ENCODE results near the gene LINC00305.

LINC00305 gene

DNA sequence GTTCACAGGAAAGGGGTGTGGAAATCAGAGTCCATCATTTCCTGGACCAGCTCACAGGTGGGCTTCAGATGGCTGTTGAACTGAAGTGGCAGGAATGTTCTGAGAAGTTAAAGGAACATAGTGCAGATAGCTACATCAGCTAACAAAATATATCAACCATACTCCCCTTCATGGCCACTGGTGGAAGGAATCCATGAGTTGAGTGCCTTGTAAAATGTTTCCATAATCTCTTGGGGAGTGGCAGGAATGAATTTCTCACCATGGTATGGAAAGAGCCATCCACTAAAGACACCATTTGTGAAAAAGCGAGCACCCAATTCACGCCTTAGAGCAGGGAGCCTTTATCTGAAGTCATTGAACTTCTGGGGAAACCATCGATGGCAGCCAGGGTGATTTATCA is at the start of gene LINC00305:
Gene LINC00305, minus strand, starts transcription at position 101 of the 400 bp plus-strand sequence.
- Mint-ChIP-seq H3K36me3 (ENCODE audit: low read depth) (no peaks in the 10 kb centered on the region), H3K27me3 (ENCODE audit: low read depth, poor library complexity) (peaks cover 3% of the 10 kb centered on the region), H3K27ac (peak within 1 kb of the TSS; percentile 2), H3K4me1 (no peaks in the 10 kb centered on the region), H3K9me3 (no peaks in the 10 kb centered on the region), H3K4me3 (no peak within 1 kb of the TSS)
- TF ChIP-seq, protein P1, sequence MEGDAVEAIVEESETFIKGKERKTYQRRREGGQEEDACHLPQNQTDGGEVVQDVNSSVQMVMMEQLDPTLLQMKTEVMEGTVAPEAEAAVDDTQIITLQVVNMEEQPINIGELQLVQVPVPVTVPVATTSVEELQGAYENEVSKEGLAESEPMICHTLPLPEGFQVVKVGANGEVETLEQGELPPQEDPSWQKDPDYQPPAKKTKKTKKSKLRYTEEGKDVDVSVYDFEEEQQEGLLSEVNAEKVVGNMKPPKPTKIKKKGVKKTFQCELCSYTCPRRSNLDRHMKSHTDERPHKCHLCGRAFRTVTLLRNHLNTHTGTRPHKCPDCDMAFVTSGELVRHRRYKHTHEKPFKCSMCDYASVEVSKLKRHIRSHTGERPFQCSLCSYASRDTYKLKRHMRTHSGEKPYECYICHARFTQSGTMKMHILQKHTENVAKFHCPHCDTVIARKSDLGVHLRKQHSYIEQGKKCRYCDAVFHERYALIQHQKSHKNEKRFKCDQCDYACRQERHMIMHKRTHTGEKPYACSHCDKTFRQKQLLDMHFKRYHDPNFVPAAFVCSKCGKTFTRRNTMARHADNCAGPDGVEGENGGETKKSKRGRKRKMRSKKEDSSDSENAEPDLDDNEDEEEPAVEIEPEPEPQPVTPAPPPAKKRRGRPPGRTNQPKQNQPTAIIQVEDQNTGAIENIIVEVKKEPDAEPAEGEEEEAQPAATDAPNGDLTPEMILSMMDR (IDR thresholded peaks at IDR 0.05) = no peak
- no peak for DNase-seq

DNA sequence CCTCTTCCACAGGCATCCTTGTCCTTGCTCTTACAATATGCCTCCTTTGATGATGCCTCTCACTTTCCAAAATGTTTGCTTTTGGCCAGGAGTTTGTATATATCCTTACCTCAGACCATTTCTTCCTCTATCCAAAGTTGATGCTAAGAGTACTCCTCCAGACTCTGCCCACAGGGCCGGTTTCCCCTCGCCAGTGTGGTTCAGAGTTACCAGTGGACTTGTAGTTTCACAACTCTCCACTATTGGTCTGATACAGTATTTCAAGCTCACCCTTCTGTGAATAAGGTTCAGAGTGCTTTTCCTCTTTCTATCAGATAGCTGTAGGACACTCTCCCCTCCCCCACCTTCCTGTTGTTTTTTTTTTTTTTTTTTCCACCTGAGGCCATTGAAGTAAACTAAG is 42.2 kb upstream of the LINC00305 start:
- Mint-ChIP-seq H3K9me3 (no peaks in the 10 kb centered on the region), H3K4me3 (no peak overlapping the region), H3K36me3 (ENCODE audit: low read depth) (no peaks in the 10 kb centered on the region), H3K4me1 (peaks cover 22% of the 10 kb centered on the region), H3K27me3 (ENCODE audit: low read depth, poor library complexity) (peaks cover 9% of the 10 kb centered on the region), H3K27ac (no peak overlapping the region)
- no peak for DNase-seq
- TF ChIP-seq, protein P1 (IDR thresholded peaks at IDR 0.05) = no peak

DNA sequence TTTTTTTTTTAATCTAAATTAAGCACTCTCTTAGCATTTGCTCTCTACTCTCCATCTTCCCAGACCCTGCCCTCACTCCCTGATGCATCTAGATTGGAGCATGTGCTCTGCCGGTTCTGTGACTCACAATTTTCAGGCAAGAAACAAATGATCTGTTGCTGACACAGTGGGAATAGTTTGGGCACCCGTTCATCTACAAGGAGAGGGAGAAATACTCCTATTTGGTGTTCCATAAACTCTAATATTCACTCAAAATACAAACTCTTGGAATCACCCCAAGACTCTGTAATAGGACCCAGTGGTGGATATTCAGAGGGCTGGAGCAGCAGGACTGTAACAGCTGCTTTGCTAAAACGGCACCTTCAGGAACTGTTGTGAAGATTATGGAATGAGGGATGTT is 37.1 kb upstream of the LINC00305 start:
- H3K4me3 Mint-ChIP-seq = no peak overlapping the region
- peak overlapping the region; percentile 37 for H3K27ac Mint-ChIP-seq
- peaks cover 9% of the 10 kb centered on the region for H3K27me3 Mint-ChIP-seq (ENCODE audit: low read depth, poor library complexity)
- H3K9me3 Mint-ChIP-seq = peaks cover 4% of the 10 kb centered on the region
- TF ChIP-seq, protein P1 (IDR thresholded peaks at IDR 0.05) = no peak
- peaks cover 64% of the 10 kb centered on the region for H3K4me1 Mint-ChIP-seq
- no peak for DNase-seq
- H3K36me3 Mint-ChIP-seq (ENCODE audit: low read depth) = no peaks in the 10 kb centered on the region

DNA sequence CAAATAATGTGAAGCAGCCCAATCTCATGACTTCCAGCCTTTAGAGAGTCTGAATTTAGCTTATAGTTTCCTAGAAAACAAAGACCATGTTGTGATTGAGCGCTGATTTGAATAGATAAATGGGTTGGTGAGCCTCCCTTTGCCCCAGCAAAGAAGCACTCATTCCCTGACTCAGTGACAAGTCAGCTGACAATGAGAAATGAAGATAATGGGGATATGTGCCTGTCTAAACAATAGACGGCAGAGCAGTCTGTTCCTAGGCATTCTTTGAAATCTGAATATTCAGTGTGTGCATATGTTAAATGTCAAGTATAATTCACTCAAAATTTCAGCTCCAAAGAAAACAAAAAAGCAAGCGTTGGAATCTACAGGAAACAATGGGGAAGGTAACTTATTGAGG is 34.8 kb upstream of the LINC00305 start:
- no peak for DNase-seq
- peak overlapping the region; percentile 79 for H3K27ac Mint-ChIP-seq
- H3K4me3 Mint-ChIP-seq = peak overlapping the region; percentile 18
- H3K36me3 Mint-ChIP-seq (ENCODE audit: low read depth) = no peaks in the 10 kb centered on the region
- H3K27me3 Mint-ChIP-seq (ENCODE audit: low read depth, poor library complexity) = peaks cover 7% of the 10 kb centered on the region
- TF ChIP-seq, protein P1 (IDR thresholded peaks at IDR 0.05) = no peak
- peaks cover 4% of the 10 kb centered on the region for H3K9me3 Mint-ChIP-seq
- H3K4me1 Mint-ChIP-seq = peaks cover 85% of the 10 kb centered on the region

DNA sequence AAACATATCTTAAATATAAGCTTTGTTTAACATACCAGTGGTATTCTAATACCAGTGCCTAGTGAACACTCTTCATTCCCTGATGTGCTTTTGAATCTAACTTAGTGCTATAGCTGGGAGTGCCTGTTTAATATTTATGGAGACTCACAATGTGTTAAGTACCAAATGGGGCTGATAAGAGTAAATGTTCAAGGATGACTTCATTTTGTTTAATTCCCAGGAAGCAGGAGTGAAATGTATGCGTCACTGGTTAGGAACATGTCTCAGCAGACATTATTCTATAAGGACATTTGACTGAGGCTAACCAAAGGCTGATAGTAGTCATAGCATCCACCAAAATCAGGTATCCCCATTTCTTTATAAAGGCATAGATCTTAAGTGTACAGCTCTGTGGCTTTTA is 31.7 kb upstream of the LINC00305 start:
- peaks cover 7% of the 10 kb centered on the region for H3K27me3 Mint-ChIP-seq (ENCODE audit: low read depth, poor library complexity)
- no peaks in the 10 kb centered on the region for H3K36me3 Mint-ChIP-seq (ENCODE audit: low read depth)
- H3K4me1 Mint-ChIP-seq = peaks cover 62% of the 10 kb centered on the region
- peaks cover 4% of the 10 kb centered on the region for H3K9me3 Mint-ChIP-seq
- H3K27ac Mint-ChIP-seq = peak overlapping the region; percentile 25
- TF ChIP-seq, protein P1 (IDR thresholded peaks at IDR 0.05) = no peak
- no peak for DNase-seq
- no peak overlapping the region for H3K4me3 Mint-ChIP-seq

DNA sequence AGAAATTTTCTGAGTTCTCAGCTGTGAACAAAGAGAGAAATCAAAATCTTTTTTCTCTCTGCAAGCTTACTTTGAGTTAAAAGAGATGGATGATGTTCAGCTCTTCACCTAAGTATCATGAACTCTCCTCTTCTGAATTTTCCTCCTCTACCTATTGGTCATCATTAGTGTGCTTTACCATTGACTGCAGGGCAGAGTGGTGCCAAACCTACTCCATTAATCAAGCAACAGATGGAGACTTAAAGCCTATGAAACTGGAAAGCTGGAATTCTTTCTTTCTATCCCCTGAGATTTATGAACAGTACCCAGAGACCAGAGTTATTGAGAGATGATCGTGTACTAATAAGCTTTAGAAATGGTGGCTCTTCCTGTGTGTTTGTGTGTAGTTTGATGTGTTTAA is 31.3 kb upstream of the LINC00305 start:
- Mint-ChIP-seq H3K4me3 (no peak overlapping the region), H3K36me3 (ENCODE audit: low read depth) (no peaks in the 10 kb centered on the region), H3K27me3 (ENCODE audit: low read depth, poor library complexity) (peaks cover 7% of the 10 kb centered on the region), H3K9me3 (peaks cover 4% of the 10 kb centered on the region), H3K27ac (peak overlapping the region; percentile 25), H3K4me1 (peaks cover 60% of the 10 kb centered on the region)
- DNase-seq = no peak
- TF ChIP-seq, protein P1 (IDR thresholded peaks at IDR 0.05) = no peak
